Tibial artery (tissue), 4 donors: ENCODE data around the gene RGP1.

Experiments
- DNase-seq, 2 donors: peaks; one replicate each; pipeline ENCODE4 v3.0.0-alpha.2; 2019
- H3K27ac ChIP-seq, 2 donors: fragments of 200-600 bp; sonication (generic) in 1 of 2; 1 replicate in 1 of 2; 2 replicates in 1 of 2; pipeline ENCODE4 v1.5.1; 2018 to 2019; ENCODE audit warnings: mild to moderate bottlenecking in 1 of 2
- H3K27me3 ChIP-seq, 2 donors: fragments of 200-600 bp; sonication (generic) in 1 of 2; one replicate each; pipeline versions ENCODE4 v1.5.1 to v1.6.0; 2016 to 2019
- H3K36me3 ChIP-seq, 3 donors: fragments of 200-600 bp; sonication (generic) in 2 of 3; one replicate each; pipeline ENCODE4 v1.5.1; 2016 to 2019; ENCODE audit warnings: mild to moderate bottlenecking in 2 of 3
- H3K4me1 ChIP-seq, 4 donors: fragments of 200-600 bp; sonication (generic) in 2 of 4; 1 replicate in 3 of 4; 2 replicates in 1 of 4; pipeline ENCODE4 v1.5.1; 2016 to 2019
- H3K4me3 ChIP-seq, 2 donors: fragments of 200-600 bp; sonication (generic) in 1 of 2; 1 replicate in 1 of 2; 2 replicates in 1 of 2; pipeline ENCODE4 v1.5.1; 2018 to 2019; ENCODE audit warnings: mild to moderate bottlenecking in 2 of 2
- H3K9me3 ChIP-seq, 3 donors: fragments of 200-600 bp; sonication (generic) in 1 of 3; one replicate each; pipeline ENCODE4 v1.5.1; 2016 to 2019
- CTCF ChIP-seq, 2 experiments: fragments of 200-600 bp in 1 of 2; fragments of 450-650 bp in 1 of 2; IDR thresholded peaks; one replicate each; pipeline ENCODE4 v1.5.1; 2017 to 2019; ENCODE audit warnings: antibody characterized with exemption in 2 of 2, mild to moderate bottlenecking in 1 of 2, moderate library complexity in 1 of 2
- intact Hi-C: fragments of 100-400 bp; cut with DNase I; formaldehyde crosslinking; loops from one replicate; pipeline ENCODE4 v1.15.0; 2023; ENCODE audit warnings: low total_unique reads

RGP1 gene

GRCh38 chr9:35798658-35799374, 49.7 kb downstream of the RGP1 start:
- DNase-seq = no peak
- H3K36me3 ChIP-seq = peaks cover 13 to 45% (median 28%) of the 10 kb centered on the region in 3 donors
- peaks cover 0 to 24% (median 9%) of the 10 kb centered on the region in 4 donors for H3K4me1 ChIP-seq
- no peak overlapping the region for H3K4me3 ChIP-seq
- H3K9me3 ChIP-seq = no peaks in the 10 kb centered on the region
- H3K27ac ChIP-seq = no peak overlapping the region
- no peaks in the 10 kb centered on the region for H3K27me3 ChIP-seq
- intact Hi-C loops = no loop called here
- no peak for TF ChIP-seq CTCF (IDR thresholded peaks at IDR 0.05)

GRCh38 chr9:35800530-35800929, 51.4 kb downstream of the RGP1 start:
- no peak for TF ChIP-seq CTCF (IDR thresholded peaks at IDR 0.05)
- Histone ChIP-seq H3K4me3 (no peak overlapping the region), H3K4me1 (peaks cover 0 to 8% (median 2%) of the 10 kb centered on the region in 4 donors), H3K36me3 (peaks cover 13 to 58% (median 32%) of the 10 kb centered on the region in 3 donors), H3K27ac (no peak overlapping the region), H3K9me3 (no peaks in the 10 kb centered on the region), H3K27me3 (no peaks in the 10 kb centered on the region)
- no peak for DNase-seq
- intact Hi-C loops = no loop called here

GRCh38 chr9:35801328-35802128, 52.4 kb downstream of the RGP1 start:
- intact Hi-C loops = no loop called here
- no peak for TF ChIP-seq CTCF (IDR thresholded peaks at IDR 0.05)
- Histone ChIP-seq H3K4me3 (no peak overlapping the region), H3K27ac (no peak overlapping the region), H3K9me3 (no peaks in the 10 kb centered on the region), H3K36me3 (peaks cover 19 to 68% (median 42%) of the 10 kb centered on the region in 3 donors), H3K27me3 (no peaks in the 10 kb centered on the region), H3K4me1 (peaks cover 0 to 3% (median 0%) of the 10 kb centered on the region in 4 donors)
- no peak for DNase-seq

- intact Hi-C loops = no loop called here
- Histone ChIP-seq H3K27ac (no peak overlapping the region), H3K4me3 (no peak overlapping the region), H3K36me3 (peaks cover 37 to 81% (median 56%) of the 10 kb centered on the region in 3 donors), H3K27me3 (no peaks in the 10 kb centered on the region), H3K9me3 (no peaks in the 10 kb centered on the region), H3K4me1 (peaks cover 0 to 7% (median 5%) of the 10 kb centered on the region in 4 donors)
- no peak for DNase-seq
- TF ChIP-seq CTCF (IDR thresholded peaks at IDR 0.05) = no peak
Observed at GRCh38 chr9:35806101-35806500, 57.0 kb downstream of the RGP1 start.
